Upper lobe of left lung (tissue), 4 donors: Measurements from ENCODE around the gene ETFA.

Experiments
- EP300 ChIP-seq, 4 donors: sonication (generic); formaldehyde crosslinking; IDR thresholded peaks; one replicate each; pipeline ENCODE4 v1.5.1; 2017; ENCODE audit warnings: antibody characterized with exemption in 4 of 4, control low read depth in 2 of 4
- POLR2A ChIP-seq, 4 donors: fragments of 450-650 bp; IDR thresholded peaks; one replicate each; pipeline ENCODE4 v1.5.1; 2016 to 2017; ENCODE audit warnings: antibody characterized with exemption in 4 of 4, mild to moderate bottlenecking in 2 of 4
- POLR2AphosphoS5 ChIP-seq, 2 donors: sonication (generic); formaldehyde crosslinking; IDR thresholded peaks; one replicate each; pipeline ENCODE4 v1.5.1; 2017; ENCODE audit warnings: antibody characterized with exemption in 2 of 2
- TF ChIP-seq, protein P1 (sequence below), 6 experiments: fragments of 450-650 bp in 4 of 6; fragments of 200-600 bp in 2 of 6; sonication (generic) in 2 of 6; IDR thresholded peaks; one replicate each; pipeline ENCODE4 v1.5.1; 2016 to 2019; ENCODE audit warnings: antibody characterized with exemption in 6 of 6

DNA sequence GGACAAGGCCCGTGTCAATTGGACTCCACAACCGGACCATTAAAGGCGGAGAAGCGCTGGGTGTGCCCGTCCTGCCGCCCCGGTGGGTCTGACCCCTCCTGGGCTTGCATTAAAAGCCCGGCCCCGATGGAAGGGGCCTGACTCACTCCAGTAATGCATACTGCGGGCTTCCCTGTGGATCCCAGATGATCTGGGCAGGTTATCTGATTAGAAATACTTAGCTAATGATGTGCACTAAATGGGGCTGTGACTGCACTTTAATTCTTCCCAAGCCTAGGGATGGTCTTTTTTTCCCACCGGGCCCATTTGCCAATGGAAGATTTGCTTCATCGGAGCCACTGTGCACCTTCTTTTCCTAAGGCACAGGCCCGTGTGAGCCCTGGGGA, 126.6 kb downstream of the ETFA start:
- TF ChIP-seq, protein P1, sequence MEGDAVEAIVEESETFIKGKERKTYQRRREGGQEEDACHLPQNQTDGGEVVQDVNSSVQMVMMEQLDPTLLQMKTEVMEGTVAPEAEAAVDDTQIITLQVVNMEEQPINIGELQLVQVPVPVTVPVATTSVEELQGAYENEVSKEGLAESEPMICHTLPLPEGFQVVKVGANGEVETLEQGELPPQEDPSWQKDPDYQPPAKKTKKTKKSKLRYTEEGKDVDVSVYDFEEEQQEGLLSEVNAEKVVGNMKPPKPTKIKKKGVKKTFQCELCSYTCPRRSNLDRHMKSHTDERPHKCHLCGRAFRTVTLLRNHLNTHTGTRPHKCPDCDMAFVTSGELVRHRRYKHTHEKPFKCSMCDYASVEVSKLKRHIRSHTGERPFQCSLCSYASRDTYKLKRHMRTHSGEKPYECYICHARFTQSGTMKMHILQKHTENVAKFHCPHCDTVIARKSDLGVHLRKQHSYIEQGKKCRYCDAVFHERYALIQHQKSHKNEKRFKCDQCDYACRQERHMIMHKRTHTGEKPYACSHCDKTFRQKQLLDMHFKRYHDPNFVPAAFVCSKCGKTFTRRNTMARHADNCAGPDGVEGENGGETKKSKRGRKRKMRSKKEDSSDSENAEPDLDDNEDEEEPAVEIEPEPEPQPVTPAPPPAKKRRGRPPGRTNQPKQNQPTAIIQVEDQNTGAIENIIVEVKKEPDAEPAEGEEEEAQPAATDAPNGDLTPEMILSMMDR (IDR thresholded peaks at IDR 0.05): no peak
- TF ChIP-seq EP300 (IDR thresholded peaks at IDR 0.05): no peak
- TF ChIP-seq POLR2A (IDR thresholded peaks at IDR 0.05): no peak
- no peak for TF ChIP-seq POLR2AphosphoS5 (IDR thresholded peaks at IDR 0.05)
